MV-4-11 (cell line): ENCODE results near the gene LIG3.
A peak's percentile ranks its signal among the peaks of the same experiment; 100 is the strongest.
"Not testable (repeated sequence)": the region's sequence is repeated elsewhere in the genome, so short reads cannot be mapped to it uniquely, and the experiment has no call there.

Source experiments
- DNase-seq: peaks from one replicate; lab custom pipeline; 2025; lab: John Stamatoyannopoulos, UW

LIG3 gene

DNA sequence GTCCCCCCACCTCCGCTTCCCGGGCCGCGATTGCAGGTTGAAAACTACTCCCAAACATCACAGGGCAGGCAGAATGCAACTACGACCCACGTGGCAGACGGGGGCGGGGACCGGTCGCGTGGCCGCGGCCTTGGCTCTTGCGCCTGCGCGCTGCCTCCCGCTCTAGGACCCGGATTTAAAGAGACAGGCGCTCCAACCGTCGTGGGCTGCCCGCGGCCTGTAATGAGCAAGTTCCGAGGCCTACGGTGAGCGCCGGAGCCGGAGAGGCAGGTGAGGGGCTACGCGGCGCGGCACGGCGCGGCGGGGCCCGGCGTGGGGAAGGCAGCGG is at the start of gene LIG3:
LIG3 (plus strand) TSS at position 160 of the 328 bp plus-strand sequence. CDS start 2,494 bp downstream, outside the sequence.
- DNase-seq = peak; percentile 87

- not testable (repeated sequence) for DNase-seq
Observed at GRCh38 chr17:34950780-34951179, 29.5 kb upstream of the LIG3 start.

DNA sequence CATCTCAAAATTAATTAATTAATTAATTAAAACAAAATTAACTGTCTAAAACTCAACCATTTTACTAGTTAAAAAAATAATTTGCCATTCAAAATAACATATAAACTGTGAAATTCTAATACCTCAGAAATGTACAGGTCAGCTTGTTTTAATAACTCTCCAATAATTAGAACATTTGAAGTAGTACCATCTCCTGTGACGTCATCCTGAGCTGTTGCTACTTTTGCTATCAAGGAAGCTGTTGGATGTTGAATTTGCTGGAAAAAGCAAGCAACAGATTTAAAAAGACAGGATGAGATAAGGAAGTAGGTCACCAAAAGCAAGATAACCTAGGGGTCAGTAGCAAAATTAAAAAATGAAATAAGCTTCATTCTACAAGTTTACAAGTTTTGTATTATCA is 21.9 kb upstream of the LIG3 start:
- no peak for DNase-seq

GRCh38 chr17:34961093-34961911 is 19.0 kb upstream of the LIG3 start, which contains the start of the genes CCT6B and ZNF830:
Gene CCT6B, minus strand, starts transcription at chr17:34961460. Its CDS starts 67 bp downstream, at chr17:34961393.
Gene ZNF830, plus strand, starts transcription at chr17:34961540. Its CDS starts 27 bp downstream, at chr17:34961567.
- peak; percentile 93 for DNase-seq

DNA sequence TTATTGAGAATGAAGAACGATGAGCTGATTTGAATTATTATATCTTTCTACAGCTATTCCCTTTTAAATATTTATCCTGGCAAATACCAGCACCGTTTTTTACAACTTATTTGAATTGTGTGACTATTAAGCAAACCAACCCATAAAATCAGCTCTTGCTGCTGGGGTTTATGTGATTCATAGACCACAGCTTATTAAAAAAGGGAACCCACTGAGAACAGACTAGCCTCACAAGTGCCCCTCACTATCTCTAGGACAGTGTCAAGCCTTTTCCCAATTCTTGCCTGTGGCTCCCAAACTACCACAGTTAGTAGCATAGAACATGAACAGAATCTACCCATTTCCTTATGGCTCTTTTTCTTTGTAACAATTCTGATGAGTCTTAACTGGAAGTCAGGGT is 6.1 kb upstream of the LIG3 start:
- DNase-seq = peak; percentile 72

DNA sequence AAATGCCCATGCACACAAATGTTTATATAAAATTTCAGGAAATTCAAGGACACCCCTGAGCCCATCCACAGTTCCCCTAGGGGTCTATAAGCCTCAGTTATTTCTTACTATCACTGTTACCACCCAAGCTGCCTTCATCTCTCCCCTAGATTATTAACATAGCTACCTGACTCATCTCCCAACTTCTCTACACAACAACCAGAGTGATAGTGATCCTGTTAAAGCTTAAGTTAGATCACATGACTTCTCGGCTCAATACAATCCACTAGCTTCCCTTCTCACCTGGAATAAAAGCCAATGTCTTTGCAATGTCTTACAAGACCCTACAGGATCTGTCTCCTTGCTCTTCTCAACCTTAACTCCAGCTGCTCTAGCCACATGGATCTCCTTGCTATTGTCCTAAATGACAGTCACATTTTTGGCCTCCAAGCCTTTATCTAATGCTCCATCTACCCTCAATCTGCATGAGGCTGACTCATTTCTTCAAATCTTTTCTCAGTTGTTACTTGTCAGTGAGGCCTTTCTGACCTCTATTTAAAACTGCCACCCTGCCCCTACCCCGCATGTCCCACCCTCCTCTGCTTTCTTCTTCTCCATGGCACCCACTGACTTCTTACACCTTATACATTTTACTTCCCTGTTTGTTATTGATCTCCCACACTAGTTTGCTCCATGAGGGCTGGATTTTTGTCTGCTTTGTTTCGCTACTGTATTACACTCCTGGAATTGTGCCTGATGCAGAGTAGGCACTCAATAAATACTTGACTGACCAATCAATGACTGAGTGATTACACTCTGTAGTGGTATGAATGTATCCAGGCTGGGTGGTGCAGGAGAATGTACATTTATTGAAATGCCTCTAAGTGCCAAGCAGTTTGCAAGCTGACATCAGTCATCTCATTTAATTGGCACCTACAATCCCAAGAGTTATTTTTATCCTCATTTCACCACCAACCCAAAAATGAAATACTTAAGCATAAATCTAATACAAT is 5.2 kb upstream of the LIG3 start:
- DNase-seq = no peak

DNA sequence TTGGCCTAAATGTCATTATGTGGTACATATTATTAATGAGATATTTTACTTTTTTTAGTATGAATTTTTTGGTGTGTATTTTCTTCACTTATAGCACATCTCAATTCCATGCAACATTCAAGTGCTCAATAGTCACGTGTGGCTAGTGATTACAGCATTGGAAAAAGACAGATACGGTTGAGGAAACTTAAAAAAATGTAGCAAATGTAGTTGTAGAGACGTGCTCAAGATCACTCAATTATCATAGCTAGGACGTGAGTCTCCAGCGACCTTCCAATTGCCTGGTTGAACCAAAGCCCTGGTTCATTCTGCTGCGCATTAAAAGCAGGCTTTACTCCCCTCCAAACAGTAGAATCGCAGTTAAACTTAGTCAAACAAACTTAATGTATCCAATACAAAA is 1.2 kb upstream of the LIG3 start:
- no peak for DNase-seq

DNA sequence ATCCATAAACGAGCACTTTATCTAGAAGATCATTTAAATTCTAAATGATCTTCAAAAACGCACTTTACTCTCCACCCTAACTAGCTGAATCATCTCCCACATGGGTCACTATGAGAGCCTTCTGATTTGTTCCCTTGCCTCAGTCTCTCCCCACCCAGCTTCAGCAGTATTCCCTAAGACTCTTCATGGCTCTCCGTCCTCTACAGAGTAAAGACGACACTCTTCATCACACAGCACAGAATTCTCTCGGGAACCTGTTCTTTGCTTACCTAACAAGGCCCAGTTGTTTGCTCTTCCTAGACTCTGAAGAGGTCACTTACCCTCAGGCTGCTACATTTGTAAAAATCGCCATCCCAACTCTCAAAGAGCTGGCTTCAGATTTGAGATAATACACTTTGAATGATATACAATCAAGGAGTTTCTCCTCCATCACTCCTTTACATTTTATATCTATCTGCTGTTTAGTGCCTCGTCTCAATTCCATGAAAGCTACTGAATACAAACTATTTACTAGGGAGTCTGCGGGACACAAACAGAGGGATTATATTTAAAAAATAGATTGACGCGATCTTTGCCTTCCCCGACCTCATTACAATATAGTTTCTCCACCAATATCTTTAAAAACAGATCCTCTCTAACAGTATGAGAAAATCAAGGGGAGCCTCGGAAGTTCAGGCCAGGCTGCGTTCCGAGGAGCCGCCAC is 511 bp upstream of the LIG3 start:
- DNase-seq = no peak

GRCh38 chr17:34980681-34981537 is 597 bp downstream of the LIG3 start:
- DNase-seq = peak; percentile 88

DNA sequence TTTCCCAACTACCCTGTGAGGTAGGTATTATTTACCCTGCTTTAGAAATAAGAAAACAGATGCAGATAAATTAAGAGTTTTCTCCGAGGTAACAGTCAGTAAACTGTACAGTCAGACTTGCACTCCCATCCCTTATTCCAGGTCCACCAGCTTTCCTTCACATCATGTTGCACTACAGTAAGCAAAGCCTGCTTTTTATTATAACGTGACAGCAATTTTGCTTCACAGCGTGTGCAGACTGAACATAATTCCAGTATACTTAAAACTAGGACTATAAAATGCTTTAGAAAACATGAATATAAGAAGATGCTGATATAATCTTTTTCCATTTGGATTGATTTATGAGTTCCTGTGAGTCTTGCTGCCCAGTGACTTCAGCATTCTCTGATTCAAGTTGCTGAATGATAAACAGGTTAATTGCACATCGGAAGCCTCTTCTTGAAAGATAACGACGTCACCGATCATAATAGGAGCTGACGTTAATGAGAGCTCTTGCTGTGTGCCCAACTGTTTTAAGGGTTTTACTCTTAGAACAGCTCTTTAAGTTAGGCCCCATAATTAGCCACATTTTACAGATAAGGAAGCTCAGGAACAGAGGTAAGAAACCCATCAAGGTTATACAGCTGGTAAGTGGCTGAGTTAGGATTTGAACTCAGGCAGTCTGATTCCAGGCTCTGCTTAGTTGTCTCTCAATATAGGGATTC is 1.4 kb downstream of the LIG3 start:
- no peak for DNase-seq

DNA sequence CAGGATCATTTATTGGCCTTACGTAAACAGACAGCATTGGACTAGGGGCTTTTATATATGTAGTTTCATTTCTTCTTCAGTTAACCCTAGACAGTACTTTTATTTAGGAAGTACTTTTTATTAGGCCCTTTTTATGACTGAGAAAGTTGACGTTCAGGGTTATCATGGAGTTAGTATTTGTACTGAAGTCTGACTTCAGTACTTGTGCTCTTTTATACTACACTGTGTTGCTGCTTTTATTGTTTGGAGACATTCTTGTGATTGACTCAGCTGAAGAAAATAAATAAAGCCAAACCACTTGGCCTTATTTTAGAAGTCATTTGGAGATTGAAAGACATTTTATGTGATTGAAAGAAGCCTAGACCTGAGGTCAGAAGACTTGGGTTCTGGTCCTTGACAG is 6.9 kb downstream of the LIG3 start:
- peak; percentile 52 for DNase-seq

DNA sequence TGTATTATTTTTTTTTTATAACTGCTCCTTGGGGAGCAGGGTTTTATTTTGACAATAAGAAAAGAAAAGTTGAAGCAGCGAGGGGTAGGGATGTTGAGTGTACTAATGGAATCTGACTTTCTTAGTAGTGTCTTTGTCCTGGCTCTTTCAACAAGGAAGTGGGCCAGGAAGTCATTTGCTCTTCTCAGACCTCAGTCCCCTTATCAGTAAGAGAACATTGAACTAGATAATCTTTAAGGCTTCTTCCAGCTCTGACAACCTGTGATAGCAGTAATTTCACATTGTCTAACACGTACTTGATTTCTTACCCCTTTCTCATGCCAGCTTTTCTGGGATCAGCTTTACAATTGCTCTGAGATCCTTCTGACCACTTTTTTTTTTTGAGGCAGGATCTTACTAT is 8.3 kb downstream of the LIG3 start:
- DNase-seq = peak; percentile 31

DNA sequence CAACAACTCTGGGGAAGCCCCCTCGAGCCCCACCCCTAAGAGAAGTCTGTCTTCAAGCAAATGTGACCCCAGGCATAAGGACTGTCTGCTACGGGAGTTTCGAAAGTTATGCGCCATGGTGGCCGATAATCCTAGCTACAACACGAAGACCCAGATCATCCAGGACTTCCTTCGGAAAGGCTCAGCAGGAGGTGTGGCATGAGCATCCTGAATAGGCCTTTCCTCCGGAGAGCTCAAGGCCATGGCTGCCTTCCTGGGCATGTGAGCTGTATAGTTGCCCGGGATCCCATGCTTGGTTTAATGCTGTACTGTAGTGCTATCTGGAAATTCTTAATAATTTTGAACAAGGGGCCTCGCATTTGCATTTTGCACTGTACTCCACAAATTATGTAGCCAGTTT is 9.2 kb downstream of the LIG3 start:
- no peak for DNase-seq

- peak; percentile 93 for DNase-seq
Observed at GRCh38 chr17:34990921-34991365, 10.6 kb downstream of the LIG3 start.

DNA sequence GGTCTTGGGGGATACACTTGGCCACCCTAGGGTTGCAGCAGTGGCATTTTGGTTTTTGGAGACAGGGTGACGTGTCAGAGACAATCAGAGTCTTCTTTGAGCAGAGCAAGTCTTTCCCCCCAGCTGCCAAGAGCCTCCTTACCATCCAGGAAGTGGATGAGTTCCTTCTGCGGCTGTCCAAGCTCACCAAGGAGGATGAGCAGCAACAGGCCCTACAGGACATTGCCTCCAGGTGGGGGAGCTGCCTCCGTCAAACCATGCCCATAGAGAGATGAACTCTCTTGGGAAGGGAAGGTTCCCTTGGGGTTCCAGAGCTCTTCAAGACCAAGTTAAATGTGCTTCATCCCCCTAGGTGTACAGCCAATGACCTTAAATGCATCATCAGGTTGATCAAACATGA is 11.3 kb downstream of the LIG3 start:
- DNase-seq = peak; percentile 68

GRCh38 chr17:34993031-34993430 is 12.7 kb downstream of the LIG3 start:
- DNase-seq = peak; percentile 62

DNA sequence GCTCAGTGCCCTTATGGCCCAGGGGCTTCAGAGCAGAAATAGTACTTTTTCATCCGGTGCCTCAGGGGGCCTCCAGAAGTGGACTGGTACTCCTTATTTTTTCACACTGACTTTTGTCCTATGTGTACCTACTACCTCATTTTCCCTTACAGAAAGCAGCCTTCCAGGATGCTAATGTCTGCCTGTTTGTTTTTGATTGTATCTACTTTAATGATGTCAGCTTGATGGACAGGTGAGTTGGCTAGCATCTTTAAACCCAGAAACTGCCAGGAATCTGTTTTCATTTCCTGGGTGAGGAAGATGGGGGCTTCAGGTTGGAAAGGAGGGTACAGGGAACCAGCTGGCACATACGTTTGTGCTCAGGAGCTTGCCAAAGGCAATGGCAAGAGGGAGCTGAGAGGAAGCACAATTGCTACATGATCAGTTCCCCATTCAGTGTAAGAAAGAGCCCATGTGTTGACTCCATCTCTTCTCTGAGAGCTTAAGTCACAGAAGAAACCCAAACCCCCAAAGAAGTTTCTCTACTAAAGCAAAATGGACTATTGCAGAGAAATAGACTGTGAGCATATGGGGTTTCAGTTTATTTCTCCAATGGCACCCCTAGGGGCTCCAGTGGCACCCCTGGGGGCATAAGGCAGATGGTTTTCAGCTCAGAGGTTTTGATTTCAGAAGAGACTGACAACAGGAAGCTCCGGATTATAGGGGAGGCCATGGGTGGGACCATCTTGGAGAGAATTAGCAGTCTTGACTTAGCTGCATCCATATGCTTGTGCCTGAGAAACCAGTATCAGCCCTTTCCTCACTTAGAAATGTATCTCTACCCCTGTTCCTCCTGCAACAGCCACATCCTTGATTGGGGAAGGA is 16.3 kb downstream of the LIG3 start:
- DNase-seq = peak; percentile 68

DNA sequence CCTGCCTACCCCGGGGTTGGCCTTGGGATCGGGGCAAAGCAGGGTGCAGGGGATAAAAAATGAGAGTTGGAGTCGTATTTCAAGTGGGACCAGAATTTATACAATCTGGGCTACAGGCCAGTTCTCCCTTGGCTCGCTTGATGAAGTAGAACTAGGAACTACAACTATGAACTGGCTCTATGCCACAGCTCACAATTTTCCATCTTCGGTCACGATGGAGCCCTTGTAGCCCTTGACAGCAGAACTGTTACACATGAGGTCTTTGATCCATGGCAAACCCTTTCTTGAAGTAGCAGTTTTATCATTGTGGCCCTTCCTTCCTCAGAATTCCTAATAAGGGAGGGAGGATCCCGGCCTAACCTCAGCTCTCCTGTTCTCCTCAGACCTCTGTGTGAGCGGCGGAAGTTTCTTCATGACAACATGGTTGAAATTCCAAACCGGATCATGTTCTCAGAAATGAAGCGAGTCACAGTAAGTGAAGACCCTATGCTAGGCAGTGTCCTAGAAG is 17.1 kb downstream of the LIG3 start:
- DNase-seq = no peak

- DNase-seq = peak; percentile 65
Observed at GRCh38 chr17:34998205-34998604, 17.9 kb downstream of the LIG3 start.
